GM10847 (cell line): ENCODE data around the gene ARHGAP24.

Experiments
- POLR2A ChIP-seq: IDR thresholded peaks from 2 replicates; pipeline ENCODE4 v1.6.1; 2011; ENCODE audit not compliant: insufficient read length; ENCODE audit errors: extremely low read depth

The ARHGAP24 gene

GRCh38 chr4:85474818-85475630 lies at the start of gene ARHGAP24:
TSS of gene ARHGAP24 (plus strand) at chr4:85475150.
- TF ChIP-seq POLR2A, result no peak

- no peak for TF ChIP-seq POLR2A
Measured at GRCh38 chr4:85426366-85426765, 48.6 kb upstream of the ARHGAP24 start.

- no peak for TF ChIP-seq POLR2A
Measured at GRCh38 chr4:85427123-85427522, 47.8 kb upstream of the ARHGAP24 start.

DNA sequence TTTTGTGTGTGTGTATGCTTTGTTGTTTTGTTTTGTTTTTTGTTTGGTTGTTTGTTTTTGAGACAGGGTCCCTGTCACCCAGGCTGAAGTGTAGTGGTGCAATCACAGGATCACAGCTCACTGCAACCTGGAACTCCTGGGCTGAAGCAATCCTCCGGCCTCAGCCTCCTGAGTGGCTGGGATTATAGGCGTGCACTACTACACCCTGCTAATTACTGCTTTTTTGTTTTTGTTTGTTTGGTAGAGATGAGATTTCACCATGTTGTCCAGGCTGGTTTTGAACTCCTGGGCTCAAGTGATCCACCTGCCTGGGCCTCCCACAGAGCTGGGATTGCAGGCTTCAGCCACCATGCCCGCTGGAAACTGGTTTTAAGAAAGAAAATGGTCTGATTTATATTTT lies 44.7 kb upstream of the ARHGAP24 start:
- TF ChIP-seq POLR2A, result no peak

GRCh38 chr4:85430697-85431096 lies 44.3 kb upstream of the ARHGAP24 start:
- TF ChIP-seq POLR2A, result no peak

DNA sequence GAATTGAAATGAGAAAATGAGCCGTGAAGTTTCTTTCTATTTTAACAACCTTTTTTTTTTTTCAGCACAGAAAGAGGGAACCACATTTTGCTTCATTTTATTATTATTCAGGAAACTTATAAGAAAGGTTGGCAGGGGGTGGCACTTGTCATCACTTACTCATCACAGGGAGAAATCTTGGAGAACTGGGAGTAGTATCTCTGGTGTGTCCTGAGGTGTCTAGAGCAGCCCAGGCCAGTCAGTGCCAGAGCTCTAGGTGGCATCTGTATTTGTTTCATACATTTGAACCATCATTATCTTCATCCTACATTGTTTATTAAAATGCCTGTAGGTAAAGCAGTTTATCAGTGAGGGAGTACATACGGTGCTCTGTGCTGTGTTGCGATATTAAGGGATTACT lies 43.8 kb upstream of the ARHGAP24 start:
- no peak for TF ChIP-seq POLR2A

DNA sequence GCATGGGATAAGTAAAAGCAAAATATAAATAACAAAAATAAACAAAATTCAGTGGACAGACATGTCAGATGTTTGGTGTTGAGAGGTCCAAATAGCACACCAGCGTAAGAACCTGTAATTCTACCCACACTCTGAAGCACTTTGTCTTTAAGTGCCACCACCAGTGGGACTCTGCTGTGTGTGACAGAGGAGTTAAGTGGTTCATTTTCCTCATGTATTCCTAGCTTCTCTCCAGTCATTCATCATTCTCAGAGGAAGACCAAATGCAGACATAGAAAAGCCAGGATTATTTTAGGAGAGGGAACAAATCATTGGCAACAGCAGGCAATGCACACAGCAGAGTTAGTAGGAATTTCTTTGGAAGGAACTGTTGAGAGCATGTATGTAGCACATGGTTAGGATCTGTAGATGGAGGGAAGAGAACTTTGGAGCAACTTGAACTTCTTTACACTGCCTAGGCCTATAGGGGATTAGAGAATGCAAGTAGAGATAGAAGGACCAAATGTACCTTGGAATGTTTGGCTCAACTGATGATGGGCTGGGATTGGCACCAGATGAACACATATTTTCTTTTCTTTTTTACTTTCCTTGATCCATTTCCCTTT lies 43.0 kb upstream of the ARHGAP24 start:
- TF ChIP-seq POLR2A, result no peak

DNA sequence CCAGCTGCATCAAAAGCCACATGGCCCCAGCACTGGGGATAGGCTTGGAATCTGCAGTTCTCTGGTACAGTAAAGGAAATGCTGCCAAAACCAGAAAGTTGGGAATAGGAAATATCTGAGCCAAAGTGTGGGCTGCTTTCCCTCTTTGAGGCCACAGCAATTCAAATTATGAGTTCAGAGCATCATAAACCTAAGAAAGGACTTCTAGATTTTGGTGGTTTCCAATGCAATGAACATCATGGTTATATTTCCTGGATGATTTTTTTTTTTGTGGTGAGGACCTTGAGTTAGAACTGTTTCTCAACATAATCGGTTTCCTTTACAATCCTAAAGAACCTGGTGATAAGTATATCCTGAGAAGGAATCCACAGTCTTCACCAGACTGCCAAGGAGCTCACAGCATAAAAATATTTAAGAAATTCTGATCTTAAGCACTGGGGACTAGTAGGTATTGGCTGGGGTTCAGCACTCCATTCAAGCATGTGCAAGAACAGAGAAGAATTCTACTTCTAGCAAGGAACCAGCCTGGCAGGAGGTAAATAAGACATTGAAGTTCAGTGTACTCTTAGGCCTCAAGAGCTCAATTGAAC lies 29.8 kb upstream of the ARHGAP24 start:
- TF ChIP-seq POLR2A, result no peak

- TF ChIP-seq POLR2A, result no peak
Measured at GRCh38 chr4:85446141-85446861, 28.6 kb upstream of the ARHGAP24 start.

DNA sequence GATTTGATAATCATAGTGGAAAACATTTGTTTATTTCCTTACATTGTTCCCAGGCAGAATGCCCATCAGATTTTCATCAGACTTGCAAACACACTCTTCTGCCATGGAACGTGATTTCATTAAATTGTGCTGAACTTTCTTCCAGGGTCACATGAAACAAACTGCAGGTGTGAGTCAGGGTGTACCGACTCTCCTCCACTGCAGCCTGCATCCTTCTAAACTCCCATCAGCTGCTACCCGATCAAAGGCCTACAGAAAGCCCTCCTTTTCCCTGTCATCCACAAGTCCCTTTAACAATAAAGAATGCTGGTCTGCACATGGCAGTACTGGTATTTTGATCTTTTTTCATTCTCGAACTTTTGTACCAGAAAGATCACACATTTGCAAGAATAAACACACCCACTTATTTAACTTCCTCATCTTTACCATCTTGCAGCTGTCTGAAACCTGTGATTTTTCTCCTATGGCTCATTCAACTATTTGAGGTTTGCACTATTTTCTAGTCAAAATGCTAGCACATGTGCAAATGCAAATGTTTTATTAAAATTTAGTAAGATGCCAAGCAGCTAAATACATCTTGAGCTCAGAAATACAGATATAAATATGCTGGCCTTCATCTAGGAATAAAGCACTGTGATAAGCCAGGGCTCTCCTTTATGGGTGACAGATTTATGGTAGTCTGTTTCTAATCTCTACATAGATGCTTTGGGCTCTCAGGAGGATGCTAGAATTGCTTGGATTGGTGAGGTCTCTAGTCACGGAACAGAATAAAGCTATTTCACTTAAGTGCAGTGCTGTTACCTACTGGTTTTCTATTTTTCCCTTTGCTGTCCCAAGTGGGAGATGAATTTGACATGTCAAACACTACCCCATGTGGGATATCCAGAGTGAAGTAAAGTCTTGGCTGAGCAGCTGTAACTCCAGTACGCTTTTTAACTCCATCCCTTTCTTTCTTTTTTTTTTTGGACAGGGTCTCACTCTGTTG lies 25.8 kb upstream of the ARHGAP24 start:
- TF ChIP-seq POLR2A, result no peak

- no peak for TF ChIP-seq POLR2A
Measured at GRCh38 chr4:85452058-85452731, 22.8 kb upstream of the ARHGAP24 start.

- no peak for TF ChIP-seq POLR2A
Measured at GRCh38 chr4:85455942-85456341, 19.0 kb upstream of the ARHGAP24 start.

GRCh38 chr4:85457752-85458467 lies 17.0 kb upstream of the ARHGAP24 start:
- no peak for TF ChIP-seq POLR2A

GRCh38 chr4:85459736-85460135 lies 15.2 kb upstream of the ARHGAP24 start:
- no peak for TF ChIP-seq POLR2A

- no peak for TF ChIP-seq POLR2A
Measured at GRCh38 chr4:85474356-85474755, 594 bp upstream of the ARHGAP24 start.
